RPMI8226 (cell line): ENCODE results near the gene AEBP1.

ENCODE experiments used
- DNase-seq: peaks from one replicate; pipeline ENCODE4 v3.0.0-alpha.2; 2015

AEBP1 gene

DNA sequence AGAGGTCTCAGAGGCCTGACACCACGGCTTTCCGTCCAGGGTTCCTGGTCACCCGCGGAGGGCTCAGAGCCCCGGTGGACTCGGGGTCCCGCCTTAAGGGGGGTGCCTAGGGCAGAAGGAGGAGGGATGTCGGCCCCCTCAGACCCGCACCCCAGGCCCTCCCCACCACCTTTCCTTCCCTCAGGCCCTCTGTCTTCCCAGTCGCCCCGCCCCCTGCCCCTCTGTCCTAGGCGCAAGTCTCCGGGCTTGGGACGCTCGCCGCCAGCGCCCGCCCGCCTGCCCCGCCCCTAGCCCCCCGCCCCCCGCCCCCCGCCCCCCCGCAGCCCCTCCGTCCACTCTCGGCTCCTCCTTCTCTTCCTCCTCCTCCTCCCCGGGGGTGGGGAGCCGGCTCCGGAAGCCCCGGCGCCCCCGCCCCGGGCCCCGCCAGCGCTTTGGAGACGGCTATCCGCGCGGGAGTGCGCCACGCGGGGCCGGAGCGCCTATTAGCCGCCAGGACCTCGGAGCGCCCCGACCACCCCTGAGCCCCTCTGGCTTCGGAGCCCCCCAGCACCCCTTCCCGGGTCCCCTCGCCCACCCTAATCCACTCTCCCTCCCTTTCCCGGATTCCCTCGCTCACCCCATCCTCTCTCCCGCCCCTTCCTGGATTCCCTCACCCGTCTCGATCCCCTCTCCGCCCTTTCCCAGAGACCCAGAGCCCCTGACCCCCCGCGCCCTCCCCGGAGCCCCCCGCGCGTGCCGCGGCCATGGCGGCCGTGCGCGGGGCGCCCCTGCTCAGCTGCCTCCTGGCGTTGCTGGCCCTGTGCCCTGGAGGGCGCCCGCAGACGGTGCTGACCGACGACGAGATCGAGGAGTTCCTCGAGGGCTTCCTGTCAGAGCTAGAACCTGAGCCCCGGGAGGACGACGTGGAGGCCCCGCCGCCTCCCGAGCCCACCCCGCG, at the start of gene AEBP1:
TSS of gene AEBP1 (plus strand) at position 423 of the 937 bp plus-strand sequence. CDS start at position 744, 321 bp downstream.
- DNase-seq = peak; percentile 70

DNA sequence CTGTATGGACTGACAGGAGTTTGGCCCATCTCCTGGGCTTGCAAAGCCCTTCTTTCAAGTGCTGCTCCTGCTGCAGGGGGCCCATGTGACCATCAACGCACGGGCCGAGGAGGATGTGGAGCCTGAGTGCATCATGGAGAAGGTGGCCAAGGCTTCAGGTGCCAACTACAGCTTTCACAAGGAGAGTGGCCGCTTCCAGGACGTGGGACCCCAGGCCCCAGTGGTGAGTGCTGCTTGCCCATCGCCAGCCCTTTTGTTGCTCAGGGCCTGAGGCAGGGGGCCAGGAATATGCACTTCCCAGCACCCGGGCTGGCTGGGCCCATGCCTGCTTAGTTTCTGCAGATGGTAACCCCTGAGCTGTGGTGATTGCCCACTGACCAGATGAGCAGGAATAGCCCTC, 47.5 kb upstream of the AEBP1 start:
- DNase-seq = no peak

DNA sequence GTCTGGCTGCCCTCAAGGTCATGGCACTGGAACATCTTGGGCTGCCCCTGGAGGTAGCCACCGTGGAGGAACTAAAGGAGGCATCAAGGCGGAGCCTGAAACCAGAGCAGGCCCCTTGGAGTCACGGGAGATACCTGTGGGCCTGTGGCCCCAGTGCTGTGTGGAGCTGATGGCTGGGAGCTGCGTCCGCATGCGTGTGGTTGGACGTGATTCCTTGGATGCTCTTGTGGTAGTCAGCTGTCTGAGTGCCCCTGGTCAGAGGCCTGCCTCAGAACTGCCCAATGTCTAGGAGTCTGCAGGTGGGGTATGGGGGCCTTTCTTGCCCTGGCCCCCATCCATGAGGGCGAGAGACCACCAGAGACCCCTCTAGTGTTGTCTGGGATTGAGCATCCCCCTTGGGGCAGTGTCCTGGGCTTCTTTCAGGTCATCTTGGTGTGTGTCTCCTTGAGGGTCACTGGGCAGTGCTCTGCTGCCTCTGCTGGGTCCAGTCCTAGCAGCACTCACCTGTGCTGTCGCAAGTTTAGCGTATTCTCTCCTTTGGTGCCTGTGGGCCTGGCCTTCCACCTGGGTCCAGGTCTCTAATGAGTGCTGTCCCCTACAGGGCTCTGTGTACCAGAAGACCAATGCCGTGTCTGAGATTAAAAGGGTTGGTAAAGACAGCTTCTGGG, 46.8 kb upstream of the AEBP1 start:
- DNase-seq = no peak

DNA sequence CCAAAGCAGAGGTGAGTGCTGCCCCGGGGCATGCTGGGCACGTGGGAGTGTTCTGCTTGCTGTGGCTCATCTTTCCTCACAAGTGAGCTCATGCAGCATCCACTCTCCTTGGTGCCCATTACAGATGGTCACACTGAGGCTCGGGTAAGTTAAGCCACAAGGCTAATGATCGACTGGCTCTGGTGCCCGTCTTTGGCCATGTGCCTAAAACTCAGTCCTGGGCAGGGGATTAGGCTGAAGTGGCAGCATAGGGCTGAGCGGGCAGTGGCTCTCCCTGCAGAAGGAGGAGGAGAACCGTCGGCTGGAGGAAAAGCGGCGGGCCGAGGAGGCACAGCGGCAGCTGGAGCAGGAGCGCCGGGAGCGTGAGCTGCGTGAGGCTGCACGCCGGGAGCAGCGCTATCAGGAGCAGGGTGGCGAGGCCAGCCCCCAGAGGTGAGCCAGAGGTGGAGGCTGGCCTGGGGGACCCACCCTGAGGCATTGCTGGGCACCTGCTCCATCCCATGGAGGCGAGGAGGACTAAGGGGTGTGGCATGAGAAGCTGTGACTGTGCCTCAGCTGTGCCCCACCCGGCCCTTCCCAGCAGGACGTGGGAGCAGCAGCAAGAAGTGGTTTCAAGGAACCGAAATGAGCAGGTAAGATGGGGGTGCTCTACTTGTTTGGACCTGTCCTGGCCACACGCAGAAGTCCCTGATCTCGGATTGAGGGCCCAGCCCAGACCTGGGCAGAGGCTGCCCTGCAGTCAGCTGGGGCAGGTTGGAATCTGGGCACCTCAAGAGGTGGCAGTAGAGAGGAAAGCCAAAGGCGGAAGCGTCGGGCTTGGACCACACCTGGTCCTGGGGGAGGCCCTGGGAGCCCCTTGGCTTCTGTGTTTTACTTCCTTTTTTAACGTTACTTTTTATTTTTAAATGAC, 46.0 kb upstream of the AEBP1 start:
- no peak for DNase-seq

DNA sequence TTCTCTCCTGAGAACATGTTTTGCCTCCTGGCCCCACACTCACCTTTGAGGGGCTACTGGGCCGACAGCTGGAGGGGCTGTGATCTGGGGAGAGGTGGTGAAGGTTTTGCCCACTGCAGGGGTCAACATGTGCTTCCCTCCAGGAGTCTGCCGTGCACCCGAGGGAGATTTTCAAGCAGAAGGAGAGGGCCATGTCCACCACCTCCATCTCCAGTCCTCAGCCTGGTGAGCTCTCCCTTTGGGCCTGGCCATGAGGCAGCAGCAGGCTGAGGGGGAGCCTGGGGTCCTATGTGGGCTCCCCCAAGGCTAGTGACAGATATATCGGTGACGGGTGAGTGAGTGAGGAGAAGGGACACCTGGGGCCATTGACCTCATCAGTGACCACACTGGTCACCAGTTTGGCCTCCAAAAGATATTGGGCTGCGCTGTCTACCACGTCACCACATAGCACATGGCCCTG, 45.4 kb upstream of the AEBP1 start:
- no peak for DNase-seq

DNA sequence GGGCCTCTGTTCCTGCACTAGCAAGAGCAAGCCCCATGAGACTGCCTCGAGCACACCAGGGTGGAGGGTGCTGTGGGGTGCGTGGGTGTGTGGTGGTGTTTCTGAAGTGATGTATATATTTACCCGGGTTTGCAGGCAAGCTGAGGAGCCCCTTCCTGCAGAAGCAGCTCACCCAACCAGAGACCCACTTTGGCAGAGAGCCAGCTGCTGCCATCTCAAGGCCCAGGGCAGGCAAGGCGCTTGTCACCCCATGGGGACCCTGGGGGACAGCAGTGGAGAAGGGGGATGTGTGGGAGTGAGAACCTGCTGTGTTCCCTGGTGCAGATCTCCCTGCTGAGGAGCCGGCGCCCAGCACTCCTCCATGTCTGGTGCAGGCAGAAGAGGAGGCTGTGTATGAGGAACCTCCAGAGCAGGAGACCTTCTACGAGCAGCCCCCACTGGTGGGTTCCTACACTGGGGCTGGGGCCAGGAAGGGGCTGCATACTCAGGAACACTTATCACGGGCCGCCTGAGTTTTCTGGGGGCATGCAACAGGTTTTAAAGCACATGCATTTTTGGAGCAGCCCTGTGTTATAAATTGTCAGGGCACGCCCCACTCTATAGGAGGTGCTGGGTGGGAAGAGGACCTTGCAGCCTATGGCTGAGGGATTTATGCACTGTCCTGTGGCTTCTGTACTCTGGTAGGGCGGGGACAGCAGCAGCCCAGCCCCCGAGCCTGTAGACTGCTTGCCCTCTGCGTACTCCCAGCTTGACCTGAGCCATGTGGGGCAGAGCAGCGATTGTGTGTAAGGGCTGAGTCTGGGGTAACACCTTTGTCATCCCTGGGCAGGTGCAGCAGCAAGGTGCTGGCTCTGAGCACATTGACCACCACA, 44.7 kb upstream of the AEBP1 start:
- no peak for DNase-seq

DNA sequence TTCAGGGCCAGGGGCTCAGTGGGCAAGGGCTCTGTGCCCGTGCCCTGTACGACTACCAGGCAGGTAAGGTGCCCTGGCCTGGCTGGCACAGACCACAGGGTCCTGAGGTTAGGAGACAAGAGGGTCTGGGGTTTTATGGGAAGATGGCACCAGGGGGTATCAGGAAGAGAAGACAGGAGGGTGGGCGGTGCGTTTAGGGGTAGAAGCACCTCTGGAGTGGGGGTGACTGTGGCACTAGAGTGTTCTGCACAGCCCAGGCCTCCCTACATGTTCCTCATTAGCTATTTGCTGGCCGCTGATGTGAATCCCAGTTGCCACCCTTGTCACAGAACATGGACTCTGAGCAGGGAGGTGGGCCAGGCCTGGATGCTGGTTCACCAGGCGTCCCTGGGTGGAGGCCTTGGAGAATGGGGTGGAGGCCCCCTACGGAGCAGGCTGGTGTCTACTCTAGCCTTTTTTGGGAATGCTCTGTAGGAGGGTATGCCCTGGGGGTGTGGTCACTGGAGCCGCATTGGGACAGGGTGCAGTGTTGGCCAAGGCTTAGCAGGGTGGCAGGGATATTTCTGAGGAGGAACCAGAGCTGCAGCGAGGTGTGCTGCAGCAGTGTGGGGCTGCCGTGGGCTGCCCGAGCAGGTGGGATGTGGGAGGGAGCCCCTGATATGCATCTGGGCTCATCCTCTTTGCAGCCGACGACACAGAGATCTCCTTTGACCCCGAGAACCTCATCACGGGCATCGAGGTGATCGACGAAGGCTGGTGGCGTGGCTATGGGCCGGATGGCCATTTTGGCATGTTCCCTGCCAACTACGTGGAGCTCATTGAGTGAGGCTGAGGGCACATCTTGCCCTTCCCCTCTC, 43.8 kb upstream of the AEBP1 start:
- DNase-seq = no peak

DNA sequence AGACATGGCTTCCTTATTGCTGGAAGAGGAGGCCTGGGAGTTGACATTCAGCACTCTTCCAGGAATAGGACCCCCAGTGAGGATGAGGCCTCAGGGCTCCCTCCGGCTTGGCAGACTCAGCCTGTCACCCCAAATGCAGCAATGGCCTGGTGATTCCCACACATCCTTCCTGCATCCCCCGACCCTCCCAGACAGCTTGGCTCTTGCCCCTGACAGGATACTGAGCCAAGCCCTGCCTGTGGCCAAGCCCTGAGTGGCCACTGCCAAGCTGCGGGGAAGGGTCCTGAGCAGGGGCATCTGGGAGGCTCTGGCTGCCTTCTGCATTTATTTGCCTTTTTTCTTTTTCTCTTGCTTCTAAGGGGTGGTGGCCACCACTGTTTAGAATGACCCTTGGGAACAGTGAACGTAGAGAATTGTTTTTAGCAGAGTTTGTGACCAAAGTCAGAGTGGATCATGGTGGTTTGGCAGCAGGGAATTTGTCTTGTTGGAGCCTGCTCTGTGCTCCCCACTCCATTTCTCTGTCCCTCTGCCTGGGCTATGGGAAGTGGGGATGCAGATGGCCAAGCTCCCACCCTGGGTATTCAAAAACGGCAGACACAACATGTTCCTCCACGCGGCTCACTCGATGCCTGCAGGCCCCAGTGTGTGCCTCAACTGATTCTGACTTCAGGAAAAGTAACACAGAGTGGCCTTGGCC, 43.0 kb upstream of the AEBP1 start:
- DNase-seq = no peak

DNA sequence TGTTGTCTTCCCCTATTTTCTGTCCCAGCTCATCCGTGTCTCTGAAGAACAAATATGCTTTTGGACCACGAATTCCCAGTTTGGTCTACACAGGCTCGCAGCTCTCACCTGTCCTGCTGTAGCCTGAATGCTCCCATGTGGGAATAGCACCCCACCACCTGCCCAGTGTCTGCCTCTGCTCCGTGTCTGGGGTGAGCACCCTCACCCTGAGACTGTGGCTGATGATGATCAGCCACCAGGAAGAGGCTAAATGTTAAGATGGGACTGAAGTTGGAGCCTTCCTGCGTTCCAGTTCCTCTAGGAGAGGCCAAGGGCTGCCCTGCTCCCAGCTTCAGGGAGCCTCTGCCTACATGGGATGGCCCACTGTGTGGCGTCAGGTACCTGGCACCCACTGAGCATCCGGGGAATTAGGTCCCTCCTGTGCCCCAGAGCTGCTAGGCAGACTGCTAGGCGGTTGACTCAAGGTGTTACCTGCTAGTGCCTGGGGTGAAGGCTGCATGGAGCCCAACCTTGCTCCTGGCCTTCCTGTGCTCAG, 42.4 kb upstream of the AEBP1 start:
- no peak for DNase-seq

DNA sequence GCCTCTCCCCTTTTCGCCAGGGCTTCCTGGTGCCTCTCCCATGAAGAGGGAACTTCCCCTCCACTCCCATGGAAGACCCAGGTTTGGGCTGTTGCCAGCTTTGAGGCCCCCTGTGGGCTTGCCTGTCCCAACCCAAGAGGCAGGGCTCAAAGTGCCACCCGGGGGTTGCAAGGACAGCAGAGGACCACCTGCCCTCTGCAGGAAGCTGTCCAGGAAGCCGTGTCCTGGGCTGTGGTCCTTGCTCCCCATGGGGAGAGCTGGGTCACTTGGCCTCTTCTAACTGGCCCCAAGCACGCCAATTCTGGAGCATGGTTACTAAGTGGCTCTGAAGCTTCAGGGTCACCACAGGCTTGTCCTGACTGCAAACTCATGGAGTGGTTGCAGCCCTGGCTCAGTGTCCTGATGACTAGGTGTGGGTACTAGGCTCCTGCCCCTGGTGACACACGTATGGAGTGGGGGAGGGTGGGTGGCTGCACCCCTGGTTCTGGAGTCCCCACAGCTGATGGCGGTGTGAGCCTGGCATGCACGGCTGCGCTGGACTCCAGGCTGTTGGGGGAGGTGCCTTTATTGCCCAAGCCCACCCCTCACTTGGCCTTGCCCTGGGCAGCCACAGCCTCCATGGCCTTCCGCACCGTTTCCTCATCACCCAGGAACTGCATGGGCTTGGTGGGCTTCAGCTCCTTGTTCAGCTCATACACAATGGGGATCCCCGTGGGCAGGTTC, 41.8 kb upstream of the AEBP1 start:
- no peak for DNase-seq

DNA sequence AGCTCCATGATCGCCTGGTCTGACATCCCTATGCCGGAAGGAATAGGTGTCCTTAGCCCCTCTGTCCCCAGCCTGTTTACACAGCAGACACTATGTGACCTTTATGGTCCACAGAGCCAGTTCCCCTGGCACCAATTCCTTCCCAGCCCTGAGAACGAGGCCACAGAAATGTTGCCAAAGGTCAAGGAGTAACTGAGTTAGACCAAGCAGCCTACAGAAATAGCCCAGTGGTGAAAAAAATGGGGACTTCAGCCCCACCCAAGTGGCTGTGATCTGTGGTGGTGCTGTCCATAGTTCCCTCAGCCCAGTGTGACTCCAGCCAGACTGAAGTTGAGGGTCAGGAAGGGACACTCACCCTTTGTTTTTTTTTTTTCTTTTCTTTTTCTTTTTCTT, 41.2 kb upstream of the AEBP1 start:
- DNase-seq = no peak

DNA sequence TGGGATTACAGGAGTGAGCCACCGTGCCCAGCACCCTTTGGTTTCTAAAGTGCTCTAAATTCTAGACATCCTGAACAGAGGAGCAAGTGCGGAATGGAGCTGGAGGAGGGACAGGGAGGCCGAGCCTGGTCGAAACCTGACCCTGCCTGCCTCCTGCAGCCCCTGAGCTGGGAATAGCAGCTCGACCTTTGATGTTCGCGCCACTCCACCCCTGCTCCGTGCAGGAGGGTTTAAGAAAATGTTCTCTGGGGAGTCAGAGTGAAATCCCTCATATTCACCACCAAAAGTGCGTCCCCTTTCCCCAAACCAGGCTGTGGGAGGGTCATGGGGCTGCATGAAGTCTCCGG, 40.6 kb upstream of the AEBP1 start:
- DNase-seq = no peak

DNA sequence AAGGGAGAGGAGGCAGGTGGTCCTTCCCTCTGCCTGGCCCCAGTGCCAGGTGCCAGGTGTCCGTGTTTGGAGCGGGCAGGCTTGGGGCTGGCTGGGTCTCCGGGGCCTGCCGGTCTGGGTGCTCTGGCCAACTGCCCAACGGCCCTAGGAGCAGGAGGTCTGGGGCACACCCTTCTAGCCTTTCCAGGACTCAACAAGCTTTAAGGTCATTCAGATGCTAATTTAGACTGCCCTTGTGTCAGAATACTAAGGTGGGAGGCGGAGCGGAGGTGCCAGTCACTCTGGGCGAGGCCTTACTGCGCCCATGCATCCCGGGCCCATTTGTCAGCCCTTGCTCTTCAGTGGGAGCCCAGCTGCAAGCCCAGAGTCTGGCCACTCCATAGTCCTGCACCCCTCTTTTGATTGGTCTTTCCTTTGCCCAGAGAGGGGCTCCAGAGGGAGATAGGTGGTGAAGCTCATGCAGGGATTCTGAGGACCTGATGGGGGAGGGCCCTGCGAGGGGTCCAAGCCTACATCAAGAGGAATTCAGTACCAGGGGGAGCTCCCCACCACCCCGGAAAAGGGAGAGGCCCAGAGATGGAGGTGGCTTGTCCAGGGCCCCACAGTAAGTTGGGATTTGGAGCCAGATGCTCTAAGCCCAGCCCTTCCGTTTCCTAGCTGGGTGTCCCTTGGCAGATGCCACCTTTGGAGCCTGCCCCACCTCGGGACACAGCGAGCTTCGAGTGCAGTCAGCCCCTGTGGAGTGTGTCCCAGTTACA, 40.1 kb upstream of the AEBP1 start:
- no peak for DNase-seq

DNA sequence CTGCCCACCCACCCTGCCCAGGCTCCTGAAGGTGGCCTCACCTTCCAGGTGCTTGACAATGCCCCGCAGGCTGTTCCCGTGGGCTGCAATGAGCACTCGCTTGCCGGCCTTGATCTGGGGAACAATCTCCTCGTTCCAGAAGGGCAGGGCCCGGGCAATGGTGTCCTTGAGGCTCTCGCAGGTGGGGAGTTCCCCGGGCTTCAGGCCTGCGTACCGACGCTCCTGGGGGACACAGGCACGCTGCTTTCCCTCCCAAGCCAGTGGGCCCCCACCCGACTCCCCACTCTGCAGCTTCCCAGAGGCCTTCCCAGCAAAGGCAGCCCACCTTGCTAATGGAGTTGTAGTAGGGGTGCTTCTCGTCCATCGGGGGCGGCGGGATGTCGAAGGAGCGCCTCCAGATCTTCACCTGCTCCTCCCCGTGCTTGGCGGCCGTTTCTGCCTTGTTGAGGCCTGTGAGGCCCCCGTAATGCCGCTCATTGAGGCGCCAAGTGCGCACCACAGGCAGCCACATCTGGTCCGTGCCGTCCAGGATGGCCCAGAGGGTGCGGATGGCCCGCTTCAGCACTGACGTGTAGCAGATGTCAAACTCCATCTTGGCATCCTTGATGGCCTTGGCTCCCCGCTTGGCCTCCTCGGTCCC, 39.2 kb upstream of the AEBP1 start:
- no peak for DNase-seq

DNA sequence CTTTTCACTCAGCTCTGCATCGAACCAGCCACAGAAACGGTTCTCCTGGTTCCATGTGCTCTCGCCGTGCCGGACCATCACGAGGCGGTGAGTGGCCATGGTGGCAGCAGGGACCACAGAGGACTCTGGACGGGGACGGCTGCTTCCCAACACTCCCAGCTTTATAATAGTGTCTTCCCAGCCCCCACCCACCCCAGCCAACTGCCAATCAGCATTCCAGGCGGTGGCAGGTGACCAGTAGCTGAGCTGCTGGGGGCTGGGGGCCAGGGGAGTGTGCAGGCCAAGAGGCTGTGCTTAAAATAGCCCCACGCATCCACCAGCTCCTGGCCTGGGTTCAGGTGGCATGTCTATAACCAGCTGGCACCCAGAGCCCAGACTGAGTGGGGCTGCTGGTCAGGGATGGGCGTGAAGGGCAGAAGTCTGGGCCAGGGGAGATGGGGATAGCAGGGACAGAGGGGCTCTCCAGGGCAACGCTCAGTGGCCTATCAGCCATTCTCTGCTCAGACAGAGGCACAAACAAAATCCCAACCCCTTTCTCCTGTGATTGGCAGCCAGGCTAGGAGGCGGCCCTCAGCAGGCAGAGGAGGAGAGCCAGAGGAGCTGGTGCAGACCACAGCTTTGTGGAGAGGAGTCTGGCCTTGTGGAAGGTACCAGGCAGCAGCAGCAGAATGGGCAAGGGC, 38.6 kb upstream of the AEBP1 start, which contains the start of gene PGAM2:
TSS of gene PGAM2 (minus strand) at position 137 of the 680 bp plus-strand sequence. CDS start at position 99, 38 bp downstream.
- DNase-seq = peak; percentile 57

DNA sequence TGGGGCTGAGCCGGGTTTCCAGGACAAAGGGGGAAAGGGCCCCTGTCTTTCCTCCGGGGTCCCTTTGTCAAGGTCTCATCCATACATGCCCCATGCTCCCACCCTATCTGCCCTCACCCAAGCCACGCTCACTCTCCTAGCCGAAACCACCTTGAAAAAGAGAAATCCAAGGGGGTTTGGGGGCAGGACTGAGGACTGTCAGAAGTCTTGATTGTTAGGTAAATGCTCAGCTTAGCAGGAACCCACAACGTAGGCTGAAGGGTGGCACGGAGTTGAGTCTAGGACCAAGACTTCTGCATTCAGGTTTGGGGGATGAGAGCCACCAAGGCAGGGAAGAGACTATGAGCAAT, 38.1 kb upstream of the AEBP1 start:
- no peak for DNase-seq

DNA sequence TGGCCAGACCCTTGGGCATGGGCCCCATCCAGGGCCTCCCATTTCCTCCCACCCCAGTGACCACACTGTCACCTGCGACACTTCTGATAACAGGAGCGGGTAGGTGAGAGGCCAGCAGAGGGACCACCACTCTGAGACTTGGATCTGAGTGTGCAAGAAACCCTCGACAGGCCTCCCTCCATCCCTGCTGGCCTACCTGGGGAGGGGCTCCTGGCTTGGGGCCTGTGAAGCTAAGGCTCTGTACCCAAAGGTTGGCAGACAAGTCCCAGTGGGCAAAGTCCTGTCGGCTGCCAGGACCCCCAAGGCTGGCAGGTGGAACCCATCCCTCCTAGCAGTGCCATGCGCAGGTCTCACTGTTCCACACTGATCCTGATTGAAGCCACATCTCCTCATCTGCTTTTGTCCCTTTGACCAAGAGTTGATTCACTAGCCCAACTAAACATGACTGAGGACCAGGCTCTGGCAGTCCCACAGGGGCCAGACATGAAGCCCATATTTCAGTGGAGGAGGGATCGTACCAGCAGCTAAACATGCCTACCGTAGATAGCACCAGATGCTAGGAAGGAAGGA, 37.6 kb upstream of the AEBP1 start:
- DNase-seq = no peak
